HG02798 (cell line): ENCODE measurements around the gene PGAM1.
"Not testable (repeated sequence)": the region's sequence is repeated elsewhere in the genome, so short reads cannot be mapped to it uniquely, and the experiment has no call there.

Experiments used
- ATAC-seq: cut with Tn5 transposase; IDR thresholded peaks from one replicate; pipeline ENCODE4 v1.9.1; 2021; ENCODE audit warnings: mild to moderate bottlenecking; ENCODE audit not compliant: unreplicated experiment, poor library complexity

PGAM1 gene

DNA sequence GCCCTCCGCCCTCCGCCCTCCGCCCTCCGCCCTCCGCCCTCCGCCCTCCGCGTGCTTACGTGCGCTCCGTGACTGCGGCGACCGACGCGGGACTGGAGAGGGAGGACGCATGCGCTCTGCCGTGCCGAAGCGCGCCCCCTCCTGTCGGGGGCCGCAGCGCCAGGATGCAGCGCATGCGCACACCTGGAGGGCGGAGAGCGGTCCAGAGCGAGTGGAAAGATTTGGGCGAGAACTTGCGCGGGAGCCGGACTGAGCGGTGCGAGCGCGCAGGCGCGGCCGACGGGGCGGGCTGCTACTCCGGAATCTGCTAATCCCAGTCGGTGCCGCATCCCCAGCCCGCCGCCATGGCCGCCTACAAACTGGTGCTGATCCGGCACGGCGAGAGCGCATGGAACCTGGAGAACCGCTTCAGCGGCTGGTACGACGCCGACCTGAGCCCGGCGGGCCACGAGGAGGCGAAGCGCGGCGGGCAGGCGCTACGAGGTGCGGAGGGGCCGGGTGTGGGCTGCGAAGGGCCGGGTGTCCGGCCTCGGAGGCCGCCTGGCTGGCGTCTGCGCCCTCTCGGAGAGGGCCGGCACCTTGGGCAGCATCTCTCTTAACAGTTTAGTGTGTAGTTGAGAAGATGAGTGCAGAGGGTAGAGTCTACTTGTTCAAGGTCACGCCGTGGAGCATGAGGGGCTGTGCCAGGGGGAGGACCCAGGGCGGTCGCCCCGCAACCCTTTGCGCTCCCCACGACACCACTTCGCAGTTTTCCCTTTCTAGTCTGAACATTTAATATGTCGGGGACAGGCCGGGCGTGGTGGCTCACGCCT lies at the start of gene PGAM1:
TSS of gene PGAM1 (plus strand) at position 228 of the 812 bp plus-strand sequence. CDS start at position 345, 117 bp downstream.
- ATAC-seq: peak; percentile 89

DNA sequence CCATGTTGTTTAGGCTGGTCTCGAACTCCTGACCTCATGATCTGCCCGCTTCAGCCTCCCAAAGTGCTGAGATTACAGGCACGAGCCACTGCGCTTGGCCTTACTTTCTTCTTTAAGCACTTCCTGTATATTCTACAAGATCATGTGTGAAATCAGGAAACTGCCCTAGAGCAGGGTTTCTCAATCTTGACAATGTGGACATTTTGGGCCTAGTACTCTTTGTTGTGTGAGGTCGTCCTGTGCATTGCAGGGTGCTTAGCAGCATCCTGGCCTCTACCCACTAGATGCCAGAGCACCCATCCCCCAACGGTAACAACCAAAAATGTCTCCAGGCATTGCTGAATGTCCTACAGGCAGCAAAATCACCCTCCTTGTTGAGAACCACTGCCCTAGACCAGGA lies 49.6 kb upstream of the PGAM1 start:
- no peak for ATAC-seq

DNA sequence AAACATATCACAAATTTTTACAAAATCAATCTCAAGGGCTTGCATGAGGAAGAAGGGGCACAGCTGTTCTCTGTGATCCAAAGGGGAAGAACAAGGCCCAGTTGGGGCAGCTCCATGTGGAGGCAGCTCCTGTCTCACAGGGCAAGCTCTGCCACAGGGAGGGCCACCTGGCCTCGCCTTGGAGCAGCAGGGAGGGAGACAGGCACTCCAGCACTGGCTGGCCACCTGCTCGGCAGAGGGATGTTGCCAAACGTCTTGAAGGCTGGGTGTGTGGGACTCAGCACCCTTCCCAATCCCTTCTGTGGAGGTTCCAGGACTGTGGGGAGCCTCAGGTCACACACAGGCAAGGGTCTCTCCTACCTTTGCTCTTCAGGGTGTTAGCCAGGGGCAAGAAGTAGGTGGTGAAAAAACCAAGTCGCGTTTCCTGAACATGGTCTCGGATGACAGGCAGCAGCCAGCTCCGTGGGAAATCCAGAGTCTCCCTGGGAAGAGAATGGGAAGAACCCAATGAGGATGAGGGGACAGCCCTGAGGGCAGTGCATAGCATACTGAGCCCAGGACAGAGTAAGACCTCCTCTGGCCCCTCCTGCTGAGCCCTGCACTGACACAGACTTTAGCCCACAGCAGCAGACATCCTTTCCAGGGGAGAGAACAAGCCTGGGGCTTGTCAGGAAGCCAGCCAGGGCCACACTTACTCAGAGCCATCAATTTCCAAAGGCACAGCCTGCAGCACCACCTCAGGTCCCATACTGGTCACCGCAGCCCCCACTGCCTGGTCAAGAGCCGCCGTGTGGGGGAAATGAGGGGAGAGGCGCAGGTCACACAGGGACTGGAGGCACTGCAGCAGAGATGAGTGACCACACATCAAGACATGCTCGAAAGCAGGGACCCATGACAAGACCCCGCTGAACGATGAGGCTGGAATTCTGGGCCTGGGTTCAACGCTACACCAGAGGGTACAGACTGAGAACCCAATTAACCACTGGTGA lies 46.8 kb upstream of the PGAM1 start:
- no peak for ATAC-seq

DNA sequence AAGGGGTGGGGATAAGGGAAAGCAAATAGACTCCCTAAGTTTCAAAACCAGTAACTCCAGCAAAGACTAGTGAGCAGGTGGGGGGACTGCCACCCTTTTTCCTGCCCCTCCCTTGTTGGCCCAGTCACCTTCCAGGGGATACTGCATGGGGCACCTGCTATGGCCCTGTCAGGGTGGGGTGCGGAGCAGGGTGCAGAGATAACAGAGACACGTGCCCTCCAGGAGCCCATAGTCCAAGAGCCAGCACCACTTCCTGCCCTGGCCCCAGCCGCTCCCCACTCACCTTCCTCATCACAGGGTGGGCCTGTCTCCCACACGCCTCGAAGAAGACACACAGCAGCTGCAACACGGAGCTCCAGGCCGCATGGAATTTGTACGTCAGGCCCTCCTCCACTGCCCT lies 45.5 kb upstream of the PGAM1 start:
- ATAC-seq: no peak

DNA sequence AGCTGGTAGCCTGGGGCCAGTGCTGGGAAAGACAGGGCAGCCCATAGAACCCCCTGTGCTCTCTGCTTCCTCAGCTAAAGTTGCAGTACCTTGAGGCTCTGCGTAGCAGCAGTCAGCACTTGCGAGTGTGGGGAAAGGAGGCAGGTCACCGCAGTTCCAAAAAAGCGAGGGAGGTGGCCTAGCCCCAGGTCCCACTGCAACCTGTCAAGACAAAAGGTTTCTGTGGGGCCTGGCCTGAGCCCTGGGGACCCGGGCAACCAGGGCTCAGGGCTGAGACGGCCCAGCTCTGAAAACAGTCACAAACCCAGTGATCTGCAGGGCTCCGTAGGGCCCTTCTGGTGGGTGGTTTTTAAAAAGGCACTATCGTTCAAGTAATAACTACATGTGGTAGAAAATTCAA lies 44.4 kb upstream of the PGAM1 start:
- no peak for ATAC-seq

DNA sequence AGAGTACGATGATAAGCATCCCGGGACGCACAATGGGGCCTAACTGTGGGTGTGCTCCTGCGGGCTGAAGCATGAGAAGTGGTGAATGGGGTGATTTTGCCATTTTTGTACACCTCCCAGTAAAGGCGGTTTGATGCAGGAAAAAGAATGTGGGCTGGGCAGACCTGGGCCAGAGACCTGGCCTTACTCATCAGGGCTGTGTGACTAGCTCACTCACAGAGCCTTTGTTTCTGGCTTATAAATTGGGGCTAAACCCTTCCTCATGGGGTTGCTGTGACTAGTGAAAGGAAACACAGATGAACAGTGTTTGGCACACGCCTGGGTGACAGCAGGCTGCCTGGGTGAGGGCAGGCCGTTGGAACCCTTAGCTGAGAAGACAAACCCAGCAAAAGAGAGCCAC lies 42.8 kb upstream of the PGAM1 start:
- no peak for ATAC-seq

DNA sequence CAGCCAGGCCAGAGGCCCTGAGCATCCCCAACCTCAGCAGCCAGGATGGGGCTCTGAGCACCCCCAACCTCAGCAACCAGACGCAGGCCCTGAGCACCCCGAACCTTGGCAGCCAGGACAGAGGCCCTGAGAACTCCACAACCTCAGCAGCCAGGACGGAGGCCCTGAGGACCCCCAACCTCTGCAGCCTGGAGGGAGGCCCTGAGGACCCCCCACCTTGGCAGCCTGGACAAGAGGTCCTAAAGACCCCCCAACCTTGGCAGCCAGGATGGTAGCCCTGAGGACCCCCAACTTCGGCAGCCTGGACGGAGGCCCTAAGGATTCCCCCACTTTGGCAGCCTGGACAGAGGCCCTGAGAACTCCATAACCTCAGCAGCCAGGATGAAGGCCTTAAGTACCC lies 41.8 kb upstream of the PGAM1 start:
- ATAC-seq: no peak

DNA sequence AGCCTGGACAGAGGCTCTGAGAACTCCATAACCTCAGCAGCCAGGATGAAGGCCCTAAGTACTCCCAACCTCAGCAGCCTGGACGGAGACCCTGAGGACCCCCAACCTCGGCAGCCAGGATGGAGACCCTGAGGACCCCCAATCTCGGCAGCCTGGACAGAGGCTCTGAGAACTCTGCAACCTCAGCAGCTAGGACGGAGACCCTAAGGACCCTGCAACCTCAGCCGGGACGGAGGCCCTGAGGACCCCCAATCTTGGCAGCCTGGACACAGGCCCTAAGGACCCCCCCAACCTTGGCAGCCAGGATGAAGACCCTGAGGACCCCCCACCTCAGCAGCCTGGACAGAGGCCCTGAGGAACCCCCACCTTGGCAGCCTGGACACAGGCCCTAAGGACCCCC lies 41.4 kb upstream of the PGAM1 start:
- ATAC-seq: no peak

DNA sequence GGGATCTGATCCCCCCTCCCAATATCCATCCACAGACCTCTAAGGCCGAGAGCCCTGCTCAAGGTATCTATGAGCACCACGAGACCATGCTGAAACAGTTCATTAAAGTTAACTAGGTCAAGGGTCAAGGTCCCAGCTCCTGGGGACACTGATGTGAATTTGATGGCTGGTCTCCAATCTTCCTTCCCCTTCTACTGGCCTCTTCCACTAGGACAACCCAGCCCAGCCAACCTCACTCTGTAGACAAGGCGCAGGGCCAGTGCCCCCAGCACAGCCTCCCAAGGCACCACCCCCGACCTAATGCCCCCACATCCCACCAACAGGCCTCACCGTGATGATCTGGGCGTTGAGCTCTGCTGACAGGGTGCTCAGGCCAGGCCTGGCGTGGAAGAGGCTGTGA lies 40.4 kb upstream of the PGAM1 start:
- no peak for ATAC-seq

DNA sequence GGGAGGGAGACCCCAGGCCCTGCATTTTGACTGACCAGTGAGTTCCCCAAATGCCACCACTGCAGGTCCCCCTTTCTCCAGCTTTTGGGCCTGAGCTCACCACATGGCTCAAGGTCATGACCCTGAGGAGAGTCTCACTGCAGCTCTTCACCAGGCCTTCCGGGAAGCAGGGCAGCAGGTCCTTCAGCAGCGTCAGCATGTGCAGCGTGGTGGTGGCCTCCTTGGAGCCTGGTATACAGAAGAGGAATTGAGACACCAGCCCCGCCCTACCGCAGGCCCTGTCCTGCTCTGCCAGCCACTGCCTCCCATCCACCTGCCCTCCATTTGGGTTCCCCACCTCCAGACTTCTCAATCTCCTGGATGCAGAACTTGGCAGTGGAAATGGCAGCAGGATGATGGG lies 37.8 kb upstream of the PGAM1 start:
- no peak for ATAC-seq

DNA sequence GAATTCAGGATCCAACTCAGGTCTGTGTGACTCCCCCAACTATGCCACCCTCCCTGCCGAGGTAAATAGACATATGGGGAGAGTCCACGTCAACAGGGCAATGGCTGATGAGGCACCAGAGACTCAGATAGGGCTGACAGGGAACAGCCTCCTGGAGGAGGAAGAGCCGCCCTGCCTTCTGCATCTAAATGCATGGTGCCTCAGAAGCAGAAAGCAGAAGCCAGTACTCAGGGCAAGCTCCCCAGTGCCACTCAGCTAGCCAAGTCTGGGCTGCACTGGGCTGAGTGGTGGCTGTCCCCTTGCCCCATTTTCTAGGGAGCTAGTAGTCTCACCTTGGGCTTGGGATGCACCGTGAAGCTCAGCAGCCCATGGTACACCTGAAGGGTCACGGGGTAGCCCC lies 35.9 kb upstream of the PGAM1 start:
- no peak for ATAC-seq

DNA sequence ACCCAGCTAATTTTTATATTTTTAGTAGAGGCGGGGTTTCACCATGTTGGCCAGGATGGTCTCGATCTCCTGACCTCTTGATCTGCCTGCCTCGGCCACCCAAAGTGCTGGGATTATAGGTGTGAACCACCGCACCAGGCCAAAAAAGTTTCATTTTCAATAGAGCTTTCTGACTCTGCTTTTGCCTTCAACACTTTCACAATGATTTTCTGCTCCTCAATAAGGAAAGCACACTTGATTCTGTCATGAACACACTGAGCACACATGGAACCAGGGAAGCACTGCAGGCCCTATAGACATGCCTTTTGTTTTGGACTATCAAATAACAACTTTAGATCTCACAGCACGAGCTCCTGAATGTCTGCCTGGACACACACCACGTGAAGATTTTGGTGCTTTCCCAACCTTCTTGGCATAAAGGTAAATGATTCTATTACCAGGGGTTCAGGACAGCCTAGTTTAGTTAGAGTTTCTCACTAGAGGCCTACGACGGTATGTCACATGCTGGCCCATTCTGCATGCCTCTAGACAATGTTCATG lies 32.9 kb upstream of the PGAM1 start:
- no peak for ATAC-seq

DNA sequence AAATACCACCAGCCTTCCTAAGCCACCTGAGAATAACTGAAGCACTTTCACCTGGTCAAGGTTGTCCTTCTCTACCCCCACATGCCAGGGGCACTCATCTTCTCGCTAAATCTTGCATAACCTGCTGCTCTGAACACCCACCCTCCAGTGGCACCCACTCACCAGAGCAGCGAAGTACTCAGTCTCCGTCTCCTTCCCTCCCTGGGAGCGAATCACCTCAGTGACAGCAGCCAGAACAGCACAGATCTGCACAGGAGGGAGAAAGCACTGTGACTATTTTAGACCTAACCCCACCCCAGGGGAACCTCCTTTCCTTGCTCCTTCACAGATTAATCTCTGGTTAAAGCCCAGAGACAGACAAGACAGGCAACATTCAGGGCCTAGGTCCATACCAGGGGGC lies 29.9 kb upstream of the PGAM1 start:
- ATAC-seq: no peak

DNA sequence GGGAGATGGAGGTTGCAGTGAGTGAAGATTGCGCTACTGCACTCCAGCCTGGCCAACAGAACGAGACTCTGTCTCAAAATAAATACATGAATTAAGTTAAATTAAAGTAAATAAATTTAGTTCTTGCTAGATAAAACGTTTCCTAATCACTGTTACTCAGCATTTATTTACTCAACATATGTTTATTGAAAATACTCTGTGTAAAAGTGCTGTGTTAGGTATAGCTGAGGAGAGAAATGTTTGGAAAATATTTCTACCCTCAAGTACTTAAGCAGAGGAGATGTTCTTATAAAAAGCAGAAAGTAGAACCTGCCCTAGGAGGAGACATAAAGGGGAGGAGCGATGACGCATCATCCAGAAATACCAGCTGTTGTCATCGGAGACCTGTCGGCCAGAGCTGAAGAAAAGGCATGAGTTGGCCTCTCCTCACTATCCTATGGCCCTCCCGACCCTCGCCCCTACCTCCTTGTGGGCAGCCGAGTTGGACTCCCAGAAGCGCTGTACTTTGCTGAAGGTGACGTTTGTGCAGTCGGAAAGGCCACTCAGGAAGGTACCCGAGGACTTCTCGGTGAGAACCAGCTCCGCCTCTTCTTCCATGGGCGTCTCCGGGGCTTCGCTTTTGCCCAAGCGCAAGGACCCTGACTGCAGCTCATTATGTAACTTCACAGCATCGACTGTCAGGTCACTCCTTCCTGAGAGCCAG lies 26.0 kb upstream of the PGAM1 start:
- ATAC-seq: peak; percentile 42

DNA sequence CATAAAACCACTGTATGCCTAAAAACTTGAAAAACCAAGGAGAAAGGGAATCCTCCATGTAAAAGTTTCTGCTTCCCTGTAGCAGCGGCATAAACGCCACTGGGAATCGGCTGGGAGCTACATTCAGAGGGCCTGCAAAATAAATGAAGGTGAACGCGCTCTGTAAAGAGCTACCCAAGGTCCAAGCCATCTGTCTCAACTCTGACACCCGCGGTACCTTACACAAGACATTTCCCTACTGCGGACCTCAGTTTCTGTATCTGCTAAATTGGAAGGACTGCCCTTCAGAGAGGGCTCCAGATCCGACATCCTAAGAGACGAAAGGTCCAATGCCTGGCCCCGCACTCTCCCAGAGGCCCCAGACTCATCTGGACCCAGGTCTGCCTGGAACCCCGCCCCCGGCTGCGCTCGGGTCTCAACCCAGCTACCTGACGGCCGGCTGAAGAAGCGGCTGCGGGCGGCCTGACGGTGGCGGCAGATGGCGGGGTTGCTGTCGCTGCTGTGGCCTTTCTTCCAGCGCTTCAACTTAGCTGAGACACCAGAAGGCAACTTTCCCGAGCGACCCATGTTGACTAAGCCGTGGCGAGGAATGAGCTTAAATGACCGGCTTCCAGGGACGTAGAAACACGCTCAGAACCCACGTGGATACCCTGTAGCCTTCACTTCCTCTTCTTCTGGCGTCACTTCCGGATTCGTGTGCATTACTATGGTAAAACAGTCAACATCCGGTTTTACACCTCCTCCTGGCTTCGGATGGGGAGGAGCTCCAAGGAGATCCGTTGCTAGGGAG lies 25.1 kb upstream of the PGAM1 start, which contains the start of gene RRP12:
TSS of gene RRP12 (minus strand) at position 676 of the 790 bp plus-strand sequence. CDS start at position 567, 109 bp downstream.
- peak; percentile 98 for ATAC-seq

DNA sequence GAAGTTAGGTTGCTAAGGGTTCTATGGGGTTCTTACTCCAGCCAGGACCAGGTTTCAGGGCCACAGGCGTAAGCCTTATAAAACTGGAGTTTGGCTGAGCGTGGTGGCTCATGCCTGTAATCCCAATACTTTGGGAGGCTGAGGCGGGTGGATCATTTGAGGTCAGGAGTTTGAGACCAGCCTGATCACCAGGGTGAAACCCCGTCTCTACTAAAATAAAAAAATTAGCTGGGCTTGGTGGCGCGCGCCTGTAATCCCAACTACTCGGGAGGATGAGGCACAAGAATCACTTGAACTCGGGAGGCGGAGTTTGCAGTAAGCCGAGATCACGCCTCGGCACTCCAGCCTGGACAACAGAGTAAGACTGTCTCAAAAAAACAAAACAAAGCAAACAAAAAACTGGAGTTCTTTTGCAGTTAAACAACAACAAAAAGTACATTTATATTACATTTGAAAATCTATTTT lies 24.5 kb upstream of the PGAM1 start:
- ATAC-seq: no peak

DNA sequence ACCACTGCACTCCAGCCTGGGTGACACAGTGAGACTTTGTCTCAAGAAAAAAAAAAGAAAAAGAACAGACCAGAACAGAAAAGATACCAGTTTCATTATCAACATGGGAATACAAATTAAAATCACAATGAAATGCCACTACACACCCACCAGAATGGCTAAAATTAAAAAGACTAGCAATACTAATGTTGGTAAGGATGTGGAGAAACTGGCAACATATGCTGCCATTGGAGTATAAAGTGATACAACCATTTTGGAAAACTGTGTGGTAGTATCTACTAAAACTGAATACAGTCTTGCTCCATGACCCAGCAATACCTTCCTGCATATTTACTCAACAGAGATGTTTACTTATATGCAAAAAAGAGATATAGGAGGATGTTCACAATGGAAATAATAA lies 21.9 kb upstream of the PGAM1 start:
- ATAC-seq: no peak

DNA sequence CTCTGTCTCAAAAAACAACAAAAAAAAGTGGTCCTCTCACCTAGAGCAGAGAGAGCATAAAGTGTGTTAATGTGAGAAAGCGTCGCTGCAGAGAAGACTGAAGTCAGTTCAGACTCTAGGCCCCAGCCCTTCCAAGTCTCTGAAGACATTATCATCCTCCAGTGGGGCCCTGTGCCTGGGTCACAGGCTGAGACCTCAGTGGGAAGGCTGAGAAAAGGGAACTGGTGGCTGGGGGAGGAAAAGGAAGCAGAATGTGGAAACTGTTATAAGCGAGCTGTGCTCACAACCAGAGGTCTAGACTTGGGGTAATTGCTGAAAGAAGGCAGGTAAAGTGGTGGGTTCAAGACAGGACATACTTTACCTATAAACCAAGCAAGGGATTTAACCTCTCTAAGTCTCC lies 19.9 kb upstream of the PGAM1 start:
- no peak for ATAC-seq

DNA sequence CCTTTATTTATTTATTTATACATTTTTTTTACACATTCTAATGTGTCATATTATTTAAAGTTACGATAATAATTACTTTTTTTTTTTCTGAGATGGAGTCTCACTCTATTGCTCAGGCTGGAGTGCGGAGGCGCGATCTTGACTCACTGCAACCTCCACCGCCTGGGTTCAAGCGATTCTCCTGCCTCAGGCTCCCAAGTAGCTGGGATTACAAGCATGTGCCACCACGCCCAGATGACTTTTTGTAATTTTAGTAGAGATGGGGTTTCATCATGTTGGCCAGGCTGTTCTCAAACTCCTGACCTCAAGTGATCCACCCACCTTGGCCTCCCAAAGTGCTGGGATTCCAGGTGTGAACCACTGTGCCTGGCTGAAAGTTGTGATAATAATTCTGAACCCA lies 19.5 kb upstream of the PGAM1 start:
- ATAC-seq: not testable (repeated sequence)
